HG02970 (cell line): ENCODE data around the gene METTL3.

Experiments used
- ATAC-seq: cut with Tn5 transposase; IDR thresholded peaks from one replicate; pipeline ENCODE4 v1.9.1; 2021; ENCODE audit warnings: mild to moderate bottlenecking, moderate library complexity, moderate number of reproducible peaks; ENCODE audit not compliant: unreplicated experiment, low FRiP score

Gene METTL3

DNA sequence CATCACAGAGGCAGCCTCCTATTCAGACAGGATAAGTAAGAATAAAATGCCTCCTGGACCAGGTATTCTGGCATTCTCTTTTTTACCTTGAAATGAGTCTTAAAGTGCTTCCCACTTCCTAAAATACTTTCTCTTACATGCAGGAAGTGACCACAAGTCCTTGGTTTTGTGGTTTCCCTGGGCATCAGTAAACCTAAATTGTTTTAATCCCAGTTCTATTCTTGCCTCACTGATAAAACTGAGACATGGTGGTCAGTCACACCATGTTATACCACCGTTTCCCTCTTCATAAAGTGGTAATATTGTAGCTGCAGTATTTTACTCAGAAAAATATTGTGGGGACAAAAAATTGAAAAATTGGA, 16.2 kb upstream of the METTL3 start:
- no peak for ATAC-seq

DNA sequence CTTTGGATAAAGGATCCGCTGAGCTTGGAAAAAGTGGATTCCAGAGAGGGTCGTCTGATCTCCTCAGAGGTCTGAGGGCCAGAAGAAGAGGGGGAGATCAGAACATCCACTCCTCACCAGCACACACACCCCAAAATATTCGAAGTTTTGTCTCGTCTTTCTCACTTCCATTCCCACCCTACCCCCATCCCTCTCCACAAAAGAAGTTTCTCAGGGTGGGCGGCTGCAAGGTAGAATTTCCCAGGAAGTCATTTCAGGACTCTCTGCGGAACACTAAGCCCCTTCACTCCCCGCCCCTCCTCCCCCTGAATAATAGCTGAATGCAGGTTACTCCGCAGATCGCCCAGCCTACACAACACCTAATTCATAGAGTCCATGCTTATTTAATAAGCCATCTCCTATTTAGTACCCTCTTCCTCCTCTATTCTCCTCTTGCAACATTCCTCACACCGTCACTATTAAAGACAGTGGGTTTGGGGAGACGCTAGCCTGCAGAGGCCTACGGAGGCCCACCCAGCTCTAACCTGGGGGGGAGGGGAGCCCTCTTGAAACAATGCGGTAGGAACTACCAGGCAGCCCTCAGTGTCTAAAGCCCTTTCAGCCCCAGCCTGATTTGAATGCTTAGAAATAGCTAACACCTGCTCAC, 15.7 kb upstream of the METTL3 start:
- no peak for ATAC-seq

DNA sequence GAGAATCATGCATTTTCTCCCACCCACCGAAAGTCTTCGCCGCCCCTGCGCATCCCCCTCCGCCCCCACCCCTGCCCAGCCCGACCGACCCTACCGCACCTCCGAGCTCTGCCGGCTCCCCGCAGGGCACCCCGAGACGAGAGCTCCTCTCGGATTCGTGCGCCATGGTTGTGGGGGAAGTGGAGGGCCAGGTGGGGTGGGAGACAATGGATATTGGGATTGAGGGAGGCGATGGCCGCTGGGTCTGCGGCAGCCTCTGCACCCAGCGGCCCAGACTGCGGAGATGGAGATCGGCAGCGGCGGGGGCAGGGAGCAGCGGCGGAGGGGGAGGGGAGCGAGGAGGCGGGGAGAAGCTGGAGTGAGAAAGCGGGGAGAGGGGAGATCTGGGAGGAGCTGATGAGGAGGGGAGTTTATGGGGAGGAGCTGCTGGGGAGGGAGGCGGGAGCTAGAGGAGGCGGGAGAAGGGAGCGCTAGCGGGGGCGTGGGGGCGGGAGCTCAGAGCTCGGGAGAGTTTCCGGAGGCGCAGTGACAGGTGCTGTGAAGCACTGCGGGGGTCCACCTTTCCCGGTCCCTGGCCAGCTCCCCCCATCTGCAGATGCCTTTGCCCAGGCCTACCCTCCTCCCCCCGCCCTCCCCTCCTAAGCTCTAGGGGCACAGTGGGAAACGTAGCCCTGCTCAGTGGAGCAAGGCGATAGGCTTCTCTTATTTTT, 15.0 kb upstream of the METTL3 start, which contains the start of gene SALL2:
TSS of gene SALL2 (minus strand) at position 385 of the 710 bp plus-strand sequence. CDS start at position 166, 219 bp downstream.
- ATAC-seq = no peak

DNA sequence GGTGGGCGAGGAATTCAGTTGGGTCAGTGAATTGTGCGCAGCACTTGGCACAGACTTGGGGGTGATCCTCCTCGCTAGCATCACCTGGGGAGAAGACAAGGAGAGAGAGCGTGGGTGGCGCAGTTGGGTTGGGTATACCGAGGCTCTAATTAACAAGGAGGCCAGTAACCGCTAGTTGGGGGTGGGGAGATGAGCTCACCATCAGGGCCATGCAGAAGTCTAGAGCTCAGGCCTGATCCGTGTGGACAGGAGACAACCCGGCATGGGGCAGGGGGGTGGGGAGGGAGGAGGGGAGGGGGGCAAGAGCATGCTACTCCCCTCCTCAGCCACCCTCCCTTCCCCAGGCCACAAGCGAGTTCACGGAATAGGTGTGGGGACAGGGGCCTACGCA, 14.4 kb upstream of the METTL3 start:
- no peak for ATAC-seq

DNA sequence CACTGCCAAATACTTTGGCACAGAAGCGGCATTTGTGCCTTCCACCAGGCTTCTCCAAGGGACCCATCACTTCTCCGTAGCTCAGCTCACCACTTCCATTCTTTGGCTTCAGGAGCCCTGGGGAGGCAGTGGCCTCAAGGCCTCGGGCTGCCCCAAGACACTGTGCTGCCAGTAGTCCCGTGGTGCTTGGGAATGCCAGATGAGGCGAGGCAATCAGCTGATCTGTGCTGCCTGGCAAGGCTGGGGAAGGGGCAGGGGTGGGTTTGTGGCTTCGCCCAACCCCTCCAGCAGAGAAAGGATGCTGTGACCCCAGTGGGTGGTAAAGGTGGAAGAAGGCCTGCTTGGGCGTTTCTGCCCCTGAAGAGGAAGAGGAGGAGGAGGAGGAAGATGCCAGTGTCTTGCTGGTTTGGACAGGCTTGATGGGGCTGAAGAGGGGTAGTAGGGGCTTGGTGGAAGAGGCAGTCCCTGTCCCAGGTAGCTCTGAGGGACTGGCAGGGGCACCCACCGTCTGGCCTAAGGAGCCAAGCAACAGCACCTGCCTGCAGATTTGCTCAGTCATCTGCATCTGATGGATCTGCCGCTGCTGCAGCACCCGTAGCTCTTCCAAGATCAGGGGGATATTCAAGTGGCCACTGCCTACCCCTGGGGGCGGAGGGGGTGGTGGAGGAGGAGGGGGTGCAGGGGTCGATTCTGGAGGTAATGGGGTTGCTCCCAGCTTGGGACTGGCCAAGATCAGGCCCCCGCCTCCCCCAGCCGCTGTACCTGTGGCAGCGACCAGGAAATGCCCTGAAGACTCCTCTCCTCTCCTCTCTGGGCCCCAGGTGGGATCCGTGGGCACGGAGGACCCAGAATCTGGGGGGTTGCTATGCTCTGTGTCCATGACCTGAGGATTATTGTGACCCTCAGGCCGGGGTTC, 13.7 kb upstream of the METTL3 start:
- no peak for ATAC-seq

DNA sequence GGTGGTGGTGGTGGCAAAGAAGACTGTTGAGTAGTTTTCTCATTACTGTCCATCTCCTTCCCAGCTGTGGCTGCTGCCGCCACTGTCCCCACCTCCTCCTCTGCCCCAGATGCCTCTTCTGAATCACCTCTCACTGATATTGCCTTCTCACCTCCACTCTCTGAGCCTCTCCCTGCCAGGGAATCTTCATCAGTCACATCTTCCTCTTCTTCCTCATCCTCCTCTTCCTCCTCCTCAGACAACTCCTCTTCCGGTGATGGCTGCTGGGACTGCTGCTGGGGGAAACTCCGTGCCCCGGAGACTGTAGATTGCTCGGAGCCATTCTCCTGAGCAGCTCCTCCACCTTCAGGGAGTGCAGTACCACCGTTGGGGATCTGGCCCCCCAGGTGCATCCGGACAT, 12.1 kb upstream of the METTL3 start:
- no peak for ATAC-seq

DNA sequence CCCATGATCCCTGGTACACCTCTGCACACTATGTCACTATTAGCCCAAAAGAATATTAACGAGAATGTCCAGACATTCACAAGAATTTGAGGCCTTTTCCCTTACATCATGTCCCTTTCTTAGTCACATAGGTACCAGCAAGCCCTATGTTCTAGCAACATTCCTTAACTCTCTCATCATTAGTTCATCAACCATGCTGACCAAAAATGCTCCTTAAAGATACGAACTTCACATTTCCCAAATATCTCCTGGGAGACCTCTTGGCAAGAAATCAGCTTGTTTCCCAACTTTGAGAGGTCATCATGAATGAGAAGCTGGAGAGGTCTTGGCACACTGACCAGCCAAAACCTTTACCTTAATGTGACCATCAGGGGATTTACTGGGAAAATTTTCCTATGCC, 10.4 kb upstream of the METTL3 start:
- no peak for ATAC-seq

DNA sequence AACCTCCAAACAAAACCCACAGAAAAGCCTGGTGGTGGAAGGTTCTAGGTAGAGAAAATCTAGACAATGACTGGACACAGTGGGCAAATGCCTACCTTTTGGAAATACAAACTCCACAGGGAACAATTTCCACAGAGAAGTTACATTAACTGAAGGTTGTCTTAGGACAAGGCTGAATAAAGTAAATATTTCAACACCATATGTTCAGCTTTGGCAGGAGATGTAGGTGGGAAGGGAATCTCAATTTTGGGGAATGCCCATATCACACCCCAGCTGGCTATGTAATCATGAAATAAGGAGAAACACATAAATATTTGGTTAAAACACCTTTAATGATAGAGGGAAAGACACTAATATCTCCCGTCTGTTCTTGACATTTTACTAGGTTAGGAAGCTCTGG, 9.6 kb upstream of the METTL3 start:
- no peak for ATAC-seq

DNA sequence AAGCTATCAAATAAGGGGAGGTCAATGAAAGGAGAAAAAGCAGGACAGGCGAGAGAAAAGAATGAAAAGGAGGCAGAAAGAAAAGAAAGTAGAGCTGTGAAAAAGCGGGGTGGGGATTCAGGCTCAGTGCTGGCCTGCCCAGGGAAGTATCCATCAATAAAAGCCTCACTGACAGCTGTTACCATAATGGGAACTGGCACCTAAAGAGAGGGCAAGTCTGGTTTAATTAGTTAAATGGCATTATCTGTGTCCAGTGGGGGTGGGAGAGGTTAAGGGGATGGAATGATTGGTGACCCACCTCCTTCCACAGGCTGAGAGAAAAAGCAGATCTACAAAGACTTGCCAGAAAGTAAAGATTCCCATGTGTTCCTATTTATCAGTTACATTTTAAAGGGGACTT, 7.6 kb upstream of the METTL3 start:
- ATAC-seq = no peak

DNA sequence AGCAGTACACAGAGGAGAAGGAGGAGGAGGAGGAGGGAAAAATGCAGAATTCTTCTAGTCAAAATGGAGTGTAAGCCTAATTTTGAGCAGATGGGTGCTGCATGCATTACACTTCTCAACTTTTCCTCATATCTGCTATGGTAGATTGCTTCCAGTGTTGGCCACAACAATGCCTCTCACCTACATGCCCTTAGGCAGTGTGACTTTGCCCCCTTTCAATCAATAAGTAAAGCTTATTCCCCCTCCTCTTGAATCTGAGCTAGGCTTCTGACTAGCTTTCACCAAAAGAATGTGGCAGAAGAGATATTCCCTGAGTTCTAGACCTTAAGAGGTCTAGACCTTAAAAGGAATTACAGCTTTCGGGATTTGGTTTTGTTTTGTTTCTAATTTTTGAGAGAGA, 3.2 kb upstream of the METTL3 start:
- ATAC-seq = no peak

DNA sequence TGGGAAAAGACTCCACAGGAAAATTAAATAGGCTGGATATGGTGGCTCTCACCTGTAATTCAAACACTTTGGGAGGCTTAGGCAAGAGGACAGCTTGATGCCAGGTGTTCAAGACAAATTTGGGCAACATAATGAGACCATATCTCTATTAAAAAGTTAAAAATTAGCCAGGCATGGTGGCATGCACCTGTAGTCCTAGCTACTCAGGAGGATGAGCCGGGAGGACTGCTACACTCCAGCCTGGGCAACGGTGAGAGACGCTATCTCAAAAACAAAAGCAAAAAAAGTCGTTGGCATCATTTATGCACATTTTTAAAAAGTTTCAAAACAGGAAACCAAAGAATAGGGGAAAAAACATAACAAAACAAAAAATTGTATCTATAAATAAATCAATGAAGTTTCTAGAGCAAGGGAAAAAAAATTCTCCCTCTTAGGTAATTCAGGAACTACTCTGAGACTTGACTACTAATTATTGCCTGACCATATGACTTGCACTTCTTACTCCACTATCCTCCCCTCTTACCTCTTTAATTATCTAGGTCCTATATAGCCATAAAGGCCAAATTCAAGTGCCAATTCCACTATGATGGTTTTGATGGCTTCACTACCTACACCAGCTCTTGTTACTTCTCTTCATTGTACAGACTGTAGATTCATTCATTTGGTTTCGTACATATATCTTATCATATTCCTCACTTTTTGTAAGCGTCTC, 1.6 kb downstream of the METTL3 start:
- no peak for ATAC-seq

DNA sequence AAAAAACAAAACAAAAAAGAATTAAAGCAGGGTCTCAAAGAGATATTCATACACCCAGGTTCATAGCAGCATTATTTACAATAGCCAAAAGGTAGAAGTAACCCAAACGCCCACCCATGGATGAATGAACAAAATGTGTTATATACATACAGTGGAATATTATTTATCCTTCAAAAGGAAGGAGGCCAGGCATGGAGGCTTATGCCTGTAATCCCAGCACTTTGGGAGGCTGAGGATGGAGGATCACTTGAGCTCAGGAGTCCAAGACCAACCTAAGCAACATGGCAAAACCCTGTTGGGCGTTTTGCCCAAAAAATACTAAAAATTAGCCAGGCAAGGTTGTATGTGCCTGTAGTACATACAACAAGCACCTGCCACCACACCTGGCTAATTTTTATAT, 4.6 kb downstream of the METTL3 start:
- no peak for ATAC-seq

DNA sequence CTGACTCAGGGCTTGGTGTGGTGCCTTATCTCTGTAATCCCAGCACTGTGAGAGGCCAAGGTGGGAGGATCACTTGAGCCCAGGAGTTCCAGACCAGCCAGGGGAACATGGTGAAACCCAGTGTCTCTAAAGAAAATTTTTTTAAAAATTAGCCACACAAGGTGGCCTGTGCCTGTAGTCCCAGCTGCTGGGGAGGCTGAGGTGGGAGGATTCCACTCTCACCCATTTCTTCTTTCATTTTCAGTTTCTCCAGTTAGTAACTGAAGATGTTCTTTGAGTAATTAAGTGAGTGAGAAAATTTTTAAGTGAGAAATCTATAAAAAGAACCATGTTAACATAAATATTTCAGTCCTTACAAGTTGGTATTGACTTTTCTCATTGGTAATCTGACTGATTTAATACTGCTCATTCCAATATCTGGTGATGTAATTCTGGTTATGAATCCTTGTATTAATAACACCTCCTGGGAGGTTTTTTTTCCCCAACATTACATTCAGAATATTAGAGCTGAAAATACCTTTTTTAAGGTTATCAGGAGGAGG, 6.1 kb downstream of the METTL3 start:
- ATAC-seq = no peak

DNA sequence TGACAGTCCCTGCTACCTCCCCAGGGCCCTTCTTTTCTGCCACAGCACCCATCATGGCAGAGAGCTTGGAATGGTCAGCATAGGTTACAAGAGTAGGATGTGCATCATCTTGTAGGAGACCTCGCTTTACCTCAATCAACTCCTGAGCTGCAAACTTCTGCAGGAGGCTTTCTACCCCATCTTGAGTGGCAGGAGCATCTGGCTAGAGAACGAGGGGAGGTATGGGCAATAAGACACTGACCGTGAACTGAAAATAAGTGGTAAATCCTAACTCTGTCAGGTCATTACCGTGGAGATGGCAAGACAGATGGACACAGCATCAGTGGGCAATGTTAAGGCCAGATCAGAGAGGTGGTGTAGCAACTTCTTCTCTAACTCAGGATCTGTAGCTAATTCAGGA, 7.8 kb downstream of the METTL3 start:
- ATAC-seq = no peak

DNA sequence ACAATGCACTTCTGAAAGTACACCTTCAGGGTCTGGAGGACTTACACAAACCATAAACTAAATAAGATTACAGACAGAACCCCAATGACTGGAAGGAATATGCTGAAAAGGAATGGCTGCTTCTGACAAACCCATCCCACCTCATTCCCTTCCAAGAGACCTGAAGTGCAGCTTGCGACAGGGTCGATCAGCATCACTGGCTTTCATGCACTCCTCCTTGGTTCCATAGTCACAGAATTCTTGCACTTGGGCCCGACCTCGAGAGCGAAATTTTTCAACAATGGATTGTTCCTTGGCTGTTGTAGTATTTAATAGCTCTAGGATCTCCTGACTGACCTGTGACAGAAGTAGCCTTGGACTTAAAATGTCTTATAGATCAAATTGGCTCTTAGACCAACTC, 9.6 kb downstream of the METTL3 start:
- ATAC-seq = no peak

DNA sequence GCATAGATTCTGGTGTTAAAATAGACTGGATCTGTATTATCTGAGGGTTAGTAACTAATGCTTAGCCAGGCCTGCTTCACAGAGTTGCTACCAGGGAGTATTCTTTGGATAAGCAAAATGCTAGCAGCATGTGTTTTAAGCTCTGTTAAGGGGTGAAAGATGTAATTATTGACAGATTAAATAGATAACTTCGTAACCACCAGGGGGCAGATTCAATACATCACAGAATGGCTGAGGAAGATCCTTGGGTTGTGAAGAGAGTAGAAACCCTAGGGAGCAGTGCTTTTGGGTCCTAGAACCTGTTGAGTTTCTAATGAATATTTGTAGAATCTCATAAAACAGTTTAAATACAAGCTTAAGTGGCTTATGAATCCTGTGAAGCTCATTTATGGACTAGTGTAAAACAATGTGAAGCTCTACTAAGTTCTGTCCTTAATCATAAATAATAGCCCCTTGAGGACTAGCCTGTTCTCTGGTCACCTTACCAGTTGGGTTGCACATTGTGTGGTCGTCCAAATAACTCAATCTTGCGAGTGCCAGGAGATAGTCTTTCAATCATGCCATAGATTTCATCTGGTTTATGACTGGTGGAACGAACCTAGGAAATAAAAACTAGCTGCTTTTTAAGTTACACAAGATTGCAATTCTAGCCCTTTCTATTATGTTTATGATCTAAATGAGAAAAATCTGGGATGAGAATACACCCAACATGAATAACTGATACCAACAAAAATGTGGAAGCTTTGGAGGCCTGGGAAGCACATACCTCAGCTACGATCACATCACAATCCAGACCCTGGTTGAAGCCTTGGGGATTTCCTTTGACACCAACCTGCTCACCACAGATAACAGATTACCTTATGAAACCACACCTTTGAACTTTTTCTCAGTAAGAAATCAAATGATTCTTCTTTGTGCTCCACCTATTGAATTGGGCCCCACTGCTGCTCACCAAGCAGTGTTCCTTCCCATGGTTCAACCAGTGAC, 12.3 kb downstream of the METTL3 start:
- no peak for ATAC-seq

DNA sequence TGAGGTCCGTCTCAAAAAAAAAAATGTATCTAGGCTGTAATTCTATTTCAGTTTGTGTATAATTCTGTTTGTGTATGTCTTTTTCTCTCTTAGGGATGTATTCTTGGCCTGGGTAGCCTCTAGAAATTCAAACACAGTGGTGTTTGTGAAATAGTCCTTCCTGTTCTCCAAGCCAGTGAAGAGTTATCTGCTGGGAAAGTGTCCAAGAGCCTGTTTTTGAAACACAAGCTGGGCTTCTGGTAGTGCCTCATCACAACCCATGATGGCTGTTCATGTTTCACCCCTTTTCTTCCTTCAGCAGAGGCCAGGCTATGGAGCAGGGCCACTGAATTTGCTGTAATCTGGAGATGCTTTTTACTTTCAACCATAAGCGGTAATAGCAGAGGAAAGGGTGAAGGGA, 14.7 kb downstream of the METTL3 start:
- ATAC-seq = no peak

DNA sequence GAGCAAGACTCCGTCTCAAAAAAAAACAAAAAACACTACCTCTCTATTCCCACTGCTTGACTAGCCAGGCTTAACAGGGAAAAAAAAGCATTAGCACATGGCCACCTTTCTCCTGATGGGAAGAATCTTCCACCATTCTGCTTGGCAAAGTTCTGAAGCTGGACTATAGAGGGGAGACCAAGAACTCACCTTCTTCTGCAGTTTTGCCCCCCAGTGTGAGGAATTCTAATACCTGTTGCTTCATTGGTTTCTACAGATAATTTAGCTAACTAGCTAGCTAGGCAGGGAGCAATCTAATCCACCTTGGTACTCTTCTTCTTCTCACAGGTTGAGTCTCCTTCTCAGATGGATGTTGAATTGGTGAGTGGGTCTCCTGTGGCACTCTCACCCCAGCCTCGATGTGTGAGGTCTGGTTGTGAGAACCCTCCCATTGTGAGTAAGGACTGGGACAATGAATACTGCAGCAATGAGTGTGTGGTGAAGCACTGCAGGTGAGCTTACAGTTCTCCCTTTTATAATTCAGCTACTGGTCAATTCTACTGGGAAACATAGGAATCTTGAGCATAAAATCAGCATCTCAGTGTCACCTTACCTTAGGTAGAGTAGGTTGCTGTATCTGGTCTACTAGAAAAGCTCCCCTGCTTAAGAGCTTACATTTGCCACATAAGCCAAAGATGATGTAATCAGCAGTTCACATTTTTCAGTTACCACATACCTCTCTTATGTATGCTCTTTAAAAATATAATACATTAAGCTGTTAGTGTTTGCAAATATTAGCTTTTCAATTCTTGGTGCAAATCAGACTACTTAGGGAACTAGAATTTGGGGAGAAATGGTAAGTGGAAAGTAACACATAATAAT, 16.0 kb downstream of the METTL3 start:
- no peak for ATAC-seq
